NCI-H345 treated with DMSO at 0.1 percent for 48 hours (cell line): ENCODE measurements around the gene RNF19B.
"Not testable (repeated sequence)": the region's sequence is repeated elsewhere in the genome, so short reads cannot be mapped to it uniquely, and the experiment has no call there.

Experiments used
- DNase-seq: peaks from one replicate; lab custom pipeline; 2025; ENCODE audit not compliant: unreplicated experiment; lab: John Stamatoyannopoulos, UW

RNF19B gene

GRCh38 chr1:32934535-32934934 is 30.1 kb downstream of the RNF19B start:
- DNase-seq: no peak

GRCh38 chr1:32933742-32934322 is 30.8 kb downstream of the RNF19B start:
- no peak for DNase-seq

GRCh38 chr1:32931760-32932159 is 32.8 kb downstream of the RNF19B start:
- no peak for DNase-seq

GRCh38 chr1:32929366-32929765 is 35.2 kb downstream of the RNF19B start:
- no peak for DNase-seq

DNA sequence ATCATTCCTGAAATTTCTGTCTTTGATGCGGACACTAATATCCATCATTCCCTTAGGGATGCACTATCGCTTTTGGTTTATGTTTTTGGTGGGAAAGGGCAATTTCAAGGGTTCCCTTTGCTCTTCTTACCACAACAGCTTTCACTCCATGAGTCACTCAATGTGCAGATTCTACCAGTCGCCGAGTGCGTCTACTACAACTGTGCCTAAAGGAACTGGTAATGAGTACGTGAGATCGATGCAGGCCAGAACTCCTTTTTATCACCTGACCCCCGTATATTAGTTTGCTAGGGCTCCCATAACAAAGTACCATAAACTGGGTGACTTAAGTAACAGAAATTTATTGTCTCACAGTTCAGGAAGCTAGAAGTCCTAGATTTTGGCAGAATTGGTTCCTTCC is 35.9 kb downstream of the RNF19B start:
- no peak for DNase-seq

DNA sequence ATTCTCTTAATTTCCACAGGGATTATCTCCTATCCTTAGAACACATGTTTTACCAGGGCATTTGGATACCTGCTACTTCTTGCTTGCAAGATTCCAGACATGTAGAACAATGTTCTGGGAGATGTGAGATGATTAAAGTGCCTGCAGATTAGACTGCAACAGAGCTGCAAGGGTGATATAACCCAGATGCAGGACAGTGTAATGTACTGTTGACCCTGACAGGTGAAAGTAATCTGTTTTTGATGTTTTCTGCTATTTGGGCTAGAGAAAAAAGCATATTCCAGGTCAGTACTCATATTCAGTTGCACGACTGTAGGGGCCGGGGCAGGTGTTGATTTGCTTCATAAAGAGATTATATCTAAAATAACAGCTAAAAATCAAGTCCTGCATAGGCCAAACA is 36.3 kb downstream of the RNF19B start:
- no peak for DNase-seq

GRCh38 chr1:32927441-32927840 is 37.2 kb downstream of the RNF19B start:
- DNase-seq: no peak

- no peak for DNase-seq
Observed at GRCh38 chr1:32926562-32926961, 38.0 kb downstream of the RNF19B start.

DNA sequence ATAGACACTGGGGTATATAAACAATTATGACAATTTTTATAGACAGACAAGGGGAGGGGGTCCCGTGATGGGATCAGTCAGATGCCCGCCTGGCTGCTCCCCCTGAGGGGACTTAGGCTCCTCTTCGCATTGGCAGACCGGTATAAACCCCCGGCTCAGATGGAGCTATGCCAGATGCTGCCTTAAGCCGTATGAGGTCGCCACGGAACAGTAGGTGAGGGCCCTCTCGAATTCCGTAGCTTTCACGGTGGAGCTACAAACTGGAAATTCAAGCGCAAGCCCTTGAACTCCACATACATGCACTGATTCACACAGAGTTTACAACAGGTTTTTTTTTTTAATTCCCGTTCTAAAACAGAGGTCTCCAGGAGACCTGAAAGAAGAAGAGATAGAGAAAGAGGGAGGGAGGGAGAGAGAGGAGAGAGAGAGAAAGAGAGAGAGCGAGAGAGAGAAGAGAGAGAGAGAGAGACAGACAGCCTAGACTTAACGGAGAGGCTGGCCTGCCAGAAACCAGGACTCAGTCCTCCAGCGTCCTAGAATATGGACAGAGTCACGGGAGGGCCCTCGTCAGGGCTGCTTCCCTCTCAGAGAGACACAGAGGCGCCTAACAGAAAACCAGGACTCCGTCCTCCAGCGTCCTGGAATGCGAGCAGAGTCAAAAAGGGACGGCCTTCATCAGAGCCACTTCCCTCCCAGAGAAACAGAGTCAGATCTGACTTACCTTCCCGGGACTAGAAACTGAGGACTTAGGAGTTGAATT is 39.0 kb downstream of the RNF19B start:
- no peak for DNase-seq

DNA sequence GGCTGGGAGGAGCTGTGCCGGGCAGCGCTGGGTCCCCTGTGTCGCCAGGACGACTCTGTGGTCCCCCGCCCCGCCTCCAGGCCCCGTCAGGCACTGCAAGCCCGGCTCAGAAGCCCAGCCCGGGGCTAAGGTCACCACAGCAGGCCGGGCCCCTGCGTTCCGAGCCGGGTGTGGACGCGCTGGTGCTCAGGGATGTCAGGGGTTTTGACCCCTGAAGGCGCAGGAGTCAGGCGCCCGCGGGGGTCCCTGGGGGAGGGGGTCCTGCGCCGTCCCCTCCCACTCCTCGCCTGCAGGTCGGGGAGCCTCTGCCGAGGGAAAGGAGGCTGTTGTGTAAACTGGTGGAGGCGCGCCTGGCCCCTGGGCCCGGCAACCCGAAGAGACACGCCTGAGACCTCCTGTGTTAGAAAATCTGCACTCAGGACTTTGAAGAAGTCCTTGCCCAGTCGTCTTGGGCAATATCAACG is 39.7 kb downstream of the RNF19B start:
- no peak for DNase-seq

GRCh38 chr1:32920833-32921232 is 43.8 kb downstream of the RNF19B start:
- DNase-seq: no peak

- no peak for DNase-seq
Observed at GRCh38 chr1:32919811-32920733, 44.5 kb downstream of the RNF19B start.

GRCh38 chr1:32918179-32918578 is 46.4 kb downstream of the RNF19B start:
- no peak for DNase-seq

GRCh38 chr1:32917521-32917920 is 47.1 kb downstream of the RNF19B start:
- no peak for DNase-seq

DNA sequence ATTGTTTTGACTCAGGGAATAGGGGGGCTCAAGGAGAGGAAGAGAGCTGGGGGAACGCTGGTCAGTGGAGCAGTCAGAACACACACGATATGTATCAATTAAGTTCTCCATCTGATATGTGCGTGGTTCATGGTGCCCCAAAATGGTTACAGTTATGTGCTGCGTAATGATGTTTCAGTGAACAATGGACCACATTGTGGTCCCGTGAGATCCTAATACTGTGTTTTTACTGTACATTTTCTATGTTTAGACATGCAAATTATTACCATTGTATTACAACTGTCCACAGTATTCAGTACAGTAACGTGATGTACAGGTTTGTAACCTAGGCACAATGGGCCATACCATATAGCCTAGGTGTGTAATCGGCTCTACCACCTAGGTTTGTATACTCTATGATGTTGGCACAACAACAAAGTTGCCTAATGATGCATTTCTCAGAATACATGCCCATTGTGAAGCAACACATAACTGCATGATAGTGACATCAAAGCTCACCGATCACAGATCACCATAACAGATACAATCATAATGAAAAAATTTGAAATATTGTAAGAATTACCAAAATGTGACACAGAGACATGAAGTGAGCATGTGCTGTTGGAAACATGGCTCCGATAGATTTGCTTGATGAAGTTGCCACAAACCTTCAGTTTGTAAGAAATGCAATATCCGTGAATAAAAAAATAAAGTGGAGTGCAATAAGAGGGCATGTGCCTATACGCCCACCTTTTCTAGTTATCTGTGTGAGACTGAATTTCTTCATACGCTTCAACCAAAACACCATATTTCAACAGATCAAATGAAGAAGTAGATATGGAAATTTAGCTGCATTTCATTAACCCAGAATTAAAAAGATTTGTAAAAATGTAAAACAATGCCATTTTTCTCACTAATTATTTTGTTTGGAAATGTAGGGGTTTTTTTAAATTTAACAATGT is 48.6 kb downstream of the RNF19B start:
- no peak for DNase-seq

- no peak for DNase-seq
Observed at GRCh38 chr1:32910319-32910718, 54.3 kb downstream of the RNF19B start.

DNA sequence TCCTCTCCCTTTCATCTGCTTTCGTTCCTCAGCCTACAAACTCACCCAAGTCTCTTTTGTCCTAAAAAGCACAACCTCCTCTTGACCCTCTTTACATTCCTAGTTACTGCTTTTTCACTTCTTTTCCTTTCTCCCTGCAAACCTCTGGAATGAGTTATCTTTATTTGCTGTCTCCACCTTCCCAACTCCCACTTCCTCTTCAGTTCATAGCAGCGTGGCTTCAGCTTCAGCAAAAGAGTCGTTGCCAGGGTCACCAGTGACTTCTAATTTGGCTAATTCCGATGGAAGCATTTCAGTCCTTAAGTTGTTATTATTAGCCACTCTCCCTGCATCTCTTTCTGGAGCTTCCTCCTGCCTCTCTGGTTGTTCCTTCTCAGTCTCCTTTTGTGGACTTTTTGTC is 57.2 kb downstream of the RNF19B start:
- DNase-seq: no peak

DNA sequence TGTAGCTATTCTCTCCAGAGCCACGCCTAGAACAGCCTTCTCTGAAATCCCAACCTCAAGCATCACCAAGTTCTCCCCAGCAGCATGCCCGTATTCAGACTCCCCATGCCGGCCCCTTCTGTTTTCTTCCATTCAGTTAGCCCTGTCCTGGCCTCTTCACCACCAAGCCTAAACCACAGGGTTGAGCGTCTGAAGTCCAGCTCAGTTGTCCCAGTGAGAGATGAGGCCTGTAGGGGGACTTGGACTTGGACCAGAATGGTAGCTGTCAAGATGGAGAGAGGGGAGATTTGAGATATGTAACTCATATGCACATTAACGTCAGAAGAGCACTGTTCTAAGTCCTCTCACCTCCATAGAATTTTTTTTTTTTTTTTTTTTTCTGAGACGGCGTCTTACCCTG is 58.0 kb downstream of the RNF19B start:
- DNase-seq: no peak

- not testable (repeated sequence) for DNase-seq
Observed at GRCh38 chr1:32905588-32905987, 59.0 kb downstream of the RNF19B start.

DNA sequence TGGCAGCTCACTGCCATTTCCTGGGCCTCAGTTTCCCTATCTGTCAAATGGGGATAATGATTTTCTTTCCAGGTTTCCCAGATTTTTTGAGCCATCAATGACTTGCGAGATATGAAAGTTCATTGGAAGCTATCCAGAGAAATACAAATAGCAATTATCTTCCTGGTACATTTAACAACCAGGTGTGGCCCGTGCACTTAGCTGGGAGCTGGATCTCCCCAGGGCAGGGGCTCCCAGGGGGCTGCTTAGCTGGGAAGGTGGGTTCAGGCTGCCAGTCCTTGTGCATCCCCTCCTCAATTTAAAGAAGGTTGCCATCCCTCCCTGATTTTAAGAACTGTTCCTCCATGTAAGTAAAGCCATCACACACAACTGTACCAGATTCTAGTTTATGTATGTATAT is 59.8 kb downstream of the RNF19B start:
- DNase-seq: no peak
